Measurements from ENCODE around the gene STPG2.

STPG2 gene

GRCh38 chr4:97868097-97868496 is 275.2 kb downstream of the STPG2 start:
- TF ChIP-seq CTCF (IDR thresholded peaks at IDR 0.05; ENCODE audit: borderline replicate concordance, control extremely low read depth, extremely low read depth, insufficient read depth, missing control alignments), result no peak
- in situ Hi-C loops (cut with MboI; ENCODE audit: low sequenced_read_pairs, unreplicated experiment), result no loop called here
- DNase-seq (ENCODE audit: low spot score), result no peak

GRCh38 chr4:97867557-97868091 is 275.7 kb downstream of the STPG2 start:
- no peak for DNase-seq (ENCODE audit: low spot score)
- no peak for TF ChIP-seq CTCF (IDR thresholded peaks at IDR 0.05; ENCODE audit: borderline replicate concordance, control extremely low read depth, extremely low read depth, insufficient read depth, missing control alignments)
- in situ Hi-C loops (cut with MboI; ENCODE audit: low sequenced_read_pairs, unreplicated experiment), result no loop called here

GRCh38 chr4:97866821-97867556 is 276.3 kb downstream of the STPG2 start:
- in situ Hi-C loops (cut with MboI; ENCODE audit: low sequenced_read_pairs, unreplicated experiment), result no loop called here
- no peak for DNase-seq (ENCODE audit: low spot score)

GRCh38 chr4:97851115-97851514 is 292.2 kb downstream of the STPG2 start:
- no peak for TF ChIP-seq CTCF (IDR thresholded peaks at IDR 0.05; ENCODE audit: borderline replicate concordance, control extremely low read depth, extremely low read depth, insufficient read depth, missing control alignments)

More at GRCh38 chr4:97866821-97867556, 276.3 kb downstream of the STPG2 start:
- no peak for TF ChIP-seq CTCF (IDR thresholded peaks at IDR 0.05; ENCODE audit: borderline replicate concordance, control extremely low read depth, extremely low read depth, insufficient read depth, missing control alignments)

GRCh38 chr4:97845758-97846157 is 297.5 kb downstream of the STPG2 start:
- in situ Hi-C loops (cut with MboI; ENCODE audit: low sequenced_read_pairs, unreplicated experiment), result no loop called here

More at GRCh38 chr4:97851115-97851514, 292.2 kb downstream of the STPG2 start:
- DNase-seq (ENCODE audit: low spot score), result no peak
- in situ Hi-C loops (cut with MboI; ENCODE audit: low sequenced_read_pairs, unreplicated experiment), result no loop called here

GRCh38 chr4:97841512-97841911 is 301.8 kb downstream of the STPG2 start:
- TF ChIP-seq CTCF (IDR thresholded peaks at IDR 0.05; ENCODE audit: borderline replicate concordance, control extremely low read depth, extremely low read depth, insufficient read depth, missing control alignments), result no peak
- no peak for DNase-seq (ENCODE audit: low spot score)
- in situ Hi-C loops (cut with MboI; ENCODE audit: low sequenced_read_pairs, unreplicated experiment), result no loop called here

More at GRCh38 chr4:97845758-97846157, 297.5 kb downstream of the STPG2 start:
- TF ChIP-seq CTCF (IDR thresholded peaks at IDR 0.05; ENCODE audit: borderline replicate concordance, control extremely low read depth, extremely low read depth, insufficient read depth, missing control alignments), result no peak
- no peak for DNase-seq (ENCODE audit: low spot score)

Measured in GM13976 (cell line).